ENCODE measurements around the gene FAIM2.

FAIM2 gene

GRCh38 chr12:49867570-49868341 is 35.9 kb downstream of the FAIM2 start (continued):
- no peak for TF ChIP-seq REST (tag by site-specific recombination; IDR thresholded peaks at IDR 0.05)
- 0 out of 2 replicates have a peak, but pooled peaks have one; percentile 8 for TF ChIP-seq ZBTB48 (tag by site-specific recombination; IDR thresholded peaks at IDR 0.05)
- TF ChIP-seq KLF17 (tag by site-specific recombination; IDR thresholded peaks at IDR 0.05), result no peak
- no peak for TF ChIP-seq YY2 (tag by site-specific recombination; IDR thresholded peaks at IDR 0.05)
- TF ChIP-seq ZBTB20 (tag by site-specific recombination; IDR thresholded peaks at IDR 0.05), result peak; percentile 28; the same call in 1 of the 2 replicates
- TF ChIP-seq ZBTB21 (tag by site-specific recombination; IDR thresholded peaks at IDR 0.05), result no peak
- peak; percentile 67 for TF ChIP-seq MZF1 (tag by site-specific recombination; IDR thresholded peaks at IDR 0.05; ENCODE audit: borderline replicate concordance)
- no peak for TF ChIP-seq ZNF48 (tag by site-specific recombination; IDR thresholded peaks at IDR 0.05)
- no peak for TF ChIP-seq TSHZ1 (tag by site-specific recombination; IDR thresholded peaks at IDR 0.05; ENCODE audit: borderline replicate concordance)
- TF ChIP-seq ZNF707 (tag by site-specific recombination; IDR thresholded peaks at IDR 0.05), result no peak
- no peak for TF ChIP-seq ZNF24 (tag by site-specific recombination; IDR thresholded peaks at IDR 0.05)
- no peak for TF ChIP-seq AEBP2 (tag by site-specific recombination; IDR thresholded peaks at IDR 0.05; ENCODE audit: borderline replicate concordance)
- no peak for TF ChIP-seq REPIN1 (tag by site-specific recombination; IDR thresholded peaks at IDR 0.05; ENCODE audit: low read depth)
- TF ChIP-seq PRDM1 (tag by site-specific recombination; IDR thresholded peaks at IDR 0.05), result no peak
- no peak for TF ChIP-seq ZNF626 (tag by site-specific recombination; IDR thresholded peaks at IDR 0.05)
- no peak for TF ChIP-seq ELK4 (IDR thresholded peaks at IDR 0.05; ENCODE audit: borderline replicate concordance, low read depth, low read length)
- no peak for TF ChIP-seq ZNF830 (tag by site-specific recombination; IDR thresholded peaks at IDR 0.05; ENCODE audit: low read depth)
- TF ChIP-seq ZNF776 (tag by site-specific recombination; IDR thresholded peaks at IDR 0.05; ENCODE audit: borderline replicate concordance), result no peak
- TF ChIP-seq ZNF184 (tag by site-specific recombination; IDR thresholded peaks at IDR 0.05), result no peak
- TF ChIP-seq ZNF221 (tag by site-specific recombination; IDR thresholded peaks at IDR 0.05; ENCODE audit: borderline replicate concordance), result no peak
- TF ChIP-seq BCL11A (tag by site-specific recombination; IDR thresholded peaks at IDR 0.05; ENCODE audit: low read depth), result no peak
- no peak for TF ChIP-seq ZFHX2 (tag by site-specific recombination; conservative IDR thresholded peaks at IDR 0.05)
- no peak for TF ChIP-seq ZNF324 (tag by site-specific recombination; IDR thresholded peaks at IDR 0.05)
- TF ChIP-seq KLF1 (tag by site-specific recombination; IDR thresholded peaks at IDR 0.05), result peak; percentile 74; the same call in 1 of the 2 replicates
- no peak for TF ChIP-seq PATZ1 (tag by site-specific recombination; IDR thresholded peaks at IDR 0.05)
- TF ChIP-seq ZNF76 (tag by site-specific recombination; IDR thresholded peaks at IDR 0.05; ENCODE audit: borderline replicate concordance, low read depth), result no peak

Measured in HEK293 (cell line).